ENCODE measurements around the gene CPNE2. TPM values are rescaled to one million over a fixed set of nuclear protein-coding genes. Genes with fewer than 3 reads are reported as not detected.

The CPNE2 gene
- total RNA-seq (2022; extraction: Qiagen RNA extraction) = 38.0 to 52.0 TPM (median 47.1 TPM) in 5 replicates

DNA sequence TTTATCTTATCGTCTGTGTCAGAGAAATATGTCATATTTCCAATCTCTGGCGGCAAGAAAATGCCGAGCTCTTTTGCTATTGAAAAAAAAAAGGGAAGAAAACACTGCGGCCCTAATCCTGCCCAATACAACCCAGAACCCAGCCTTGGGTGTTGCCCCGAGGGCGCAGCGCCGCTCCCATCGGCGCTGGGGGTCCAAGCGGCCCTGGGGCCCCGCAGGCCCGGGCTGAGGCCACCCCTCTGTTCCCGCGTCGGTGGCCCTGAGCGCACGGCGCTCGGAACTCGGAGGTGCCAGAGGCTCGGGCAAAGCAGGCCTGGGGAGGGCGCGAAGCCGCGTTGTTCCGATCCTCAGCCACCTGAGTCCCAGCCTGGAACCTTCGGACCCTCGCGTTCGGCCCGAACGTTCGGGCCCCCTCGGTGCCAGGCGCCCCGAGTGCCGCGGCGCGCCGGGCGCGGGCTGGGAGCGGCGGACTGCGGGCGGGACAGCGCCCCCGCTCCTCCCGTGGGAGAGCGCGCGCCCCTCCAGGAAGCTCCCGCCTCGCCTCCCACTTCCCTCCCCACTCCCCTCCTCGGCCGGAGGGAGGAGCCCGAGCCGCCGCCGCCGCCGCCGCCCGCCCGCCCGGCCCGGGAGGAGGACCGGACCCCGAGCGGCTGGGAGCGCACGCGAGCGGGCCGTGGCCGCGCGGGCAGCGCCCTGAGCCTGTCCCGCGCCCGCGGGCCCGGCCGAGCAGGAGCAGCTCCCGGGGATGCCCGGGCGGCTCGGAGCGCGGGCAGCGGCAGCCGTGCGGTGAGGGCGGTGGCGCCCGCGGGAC lies at the start of gene CPNE2:
TSS of gene CPNE2 (plus strand) at position 609 of the 811 bp plus-strand sequence. CDS start 18,160 bp downstream, outside the sequence.

GRCh38 chr16:57185945-57186871 lies 93.8 kb downstream of the CPNE2 start, which contains the start of the genes PSME3IP1 and RSPRY1:
TSS of gene PSME3IP1 (minus strand) at chr16:57186039. CDS start at chr16:57173854, 12,185 bp downstream.
TSS of gene RSPRY1 (plus strand) at chr16:57186329. CDS start at chr16:57204659, 18,330 bp downstream.

Other genes with a start within 250 kb of the CPNE2 start
- gene SLC12A3, start 227.4 kb upstream of the CPNE2 start, total RNA-seq (2022; extraction: Qiagen RNA extraction) = 0.02 TPM in 1 of 5 replicates, not detected in the others
- 80.5 to 104 TPM (median 84.9 TPM) in 5 replicates for gene HERPUD1, start 160.4 kb upstream of the CPNE2 start, total RNA-seq (2022; extraction: Qiagen RNA extraction)
- 0.05 TPM in 1 of 5 replicates, not detected in the others for gene CETP, start 130.6 kb upstream of the CPNE2 start, total RNA-seq (2022; extraction: Qiagen RNA extraction)
- gene NLRC5, start 103.0 kb upstream of the CPNE2 start, total RNA-seq (2022; extraction: Qiagen RNA extraction) = 2.6 to 4.5 TPM (median 3.7 TPM) in 5 replicates
- 87.8 to 119 TPM (median 90.6 TPM) in 5 replicates for gene PSME3IP1, start 93.5 kb downstream of the CPNE2 start, total RNA-seq (2022; extraction: Qiagen RNA extraction)
- gene RSPRY1, start 93.7 kb downstream of the CPNE2 start, total RNA-seq (2022; extraction: Qiagen RNA extraction) = 23.3 to 31.9 TPM (median 26.2 TPM) in 5 replicates
- 69.4 to 80.2 TPM (median 74.9 TPM) in 5 replicates for gene ARL2BP, start 152.7 kb downstream of the CPNE2 start, total RNA-seq (2022; extraction: Qiagen RNA extraction)
- 1.2 to 1.8 TPM (median 1.6 TPM) in 5 replicates for gene PLLP, start 192.1 kb downstream of the CPNE2 start, total RNA-seq (2022; extraction: Qiagen RNA extraction)

All from A549 treated with CORT108297 at 1 μM for 4 hours (cell line).